Measurements from ENCODE around the gene HSPA2. TPM values are rescaled to one million over a fixed set of nuclear protein-coding genes. Genes with fewer than 3 reads are reported as not detected.

Gene HSPA2
- total and polyA plus RNA-seq, 2 of the 13 experiments (the other 11 are each of a cell fraction or from before 2014, with no cell fraction given) = 0.15 to 0.27 TPM

- TF ChIP-seq, protein P1, sequence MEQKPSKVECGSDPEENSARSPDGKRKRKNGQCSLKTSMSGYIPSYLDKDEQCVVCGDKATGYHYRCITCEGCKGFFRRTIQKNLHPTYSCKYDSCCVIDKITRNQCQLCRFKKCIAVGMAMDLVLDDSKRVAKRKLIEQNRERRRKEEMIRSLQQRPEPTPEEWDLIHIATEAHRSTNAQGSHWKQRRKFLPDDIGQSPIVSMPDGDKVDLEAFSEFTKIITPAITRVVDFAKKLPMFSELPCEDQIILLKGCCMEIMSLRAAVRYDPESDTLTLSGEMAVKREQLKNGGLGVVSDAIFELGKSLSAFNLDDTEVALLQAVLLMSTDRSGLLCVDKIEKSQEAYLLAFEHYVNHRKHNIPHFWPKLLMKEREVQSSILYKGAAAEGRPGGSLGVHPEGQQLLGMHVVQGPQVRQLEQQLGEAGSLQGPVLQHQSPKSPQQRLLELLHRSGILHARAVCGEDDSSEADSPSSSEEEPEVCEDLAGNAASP (CRISPR knock-in tag; IDR thresholded peaks at IDR 0.05; ENCODE audit: borderline replicate concordance) = no peak
- TF ChIP-seq SNAPC4 (CRISPR knock-in tag; IDR thresholded peaks at IDR 0.05) = no peak
- no peak for TF ChIP-seq RNF219 (CRISPR knock-in tag; IDR thresholded peaks at IDR 0.05)
- TF ChIP-seq KAT8 (CRISPR knock-in tag; IDR thresholded peaks at IDR 0.05) = no peak
- TF ChIP-seq ATAD3A (CRISPR knock-in tag; IDR thresholded peaks at IDR 0.05) = no peak
- TF ChIP-seq, protein P2, sequence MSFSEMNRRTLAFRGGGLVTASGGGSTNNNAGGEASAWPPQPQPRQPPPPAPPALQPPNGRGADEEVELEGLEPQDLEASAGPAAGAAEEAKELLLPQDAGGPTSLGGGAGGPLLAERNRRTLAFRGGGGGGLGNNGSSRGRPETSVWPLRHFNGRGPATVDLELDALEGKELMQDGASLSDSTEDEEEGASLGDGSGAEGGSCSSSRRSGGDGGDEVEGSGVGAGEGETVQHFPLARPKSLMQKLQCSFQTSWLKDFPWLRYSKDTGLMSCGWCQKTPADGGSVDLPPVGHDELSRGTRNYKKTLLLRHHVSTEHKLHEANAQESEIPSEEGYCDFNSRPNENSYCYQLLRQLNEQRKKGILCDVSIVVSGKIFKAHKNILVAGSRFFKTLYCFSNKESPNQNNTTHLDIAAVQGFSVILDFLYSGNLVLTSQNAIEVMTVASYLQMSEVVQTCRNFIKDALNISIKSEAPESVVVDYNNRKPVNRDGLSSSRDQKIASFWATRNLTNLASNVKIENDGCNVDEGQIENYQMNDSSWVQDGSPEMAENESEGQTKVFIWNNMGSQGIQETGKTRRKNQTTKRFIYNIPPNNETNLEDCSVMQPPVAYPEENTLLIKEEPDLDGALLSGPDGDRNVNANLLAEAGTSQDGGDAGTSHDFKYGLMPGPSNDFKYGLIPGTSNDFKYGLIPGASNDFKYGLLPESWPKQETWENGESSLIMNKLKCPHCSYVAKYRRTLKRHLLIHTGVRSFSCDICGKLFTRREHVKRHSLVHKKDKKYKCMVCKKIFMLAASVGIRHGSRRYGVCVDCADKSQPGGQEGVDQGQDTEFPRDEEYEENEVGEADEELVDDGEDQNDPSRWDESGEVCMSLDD (CRISPR knock-in tag; IDR thresholded peaks at IDR 0.05; ENCODE audit: borderline replicate concordance) = no peak
- no peak for TF ChIP-seq ZNF878 (CRISPR knock-in tag; IDR thresholded peaks at IDR 0.05)
- TF ChIP-seq DBP (CRISPR knock-in tag; IDR thresholded peaks at IDR 0.05; ENCODE audit: not compliant biosample characterization) = no peak
These were observed 14.0 kb downstream of the HSPA2 start (continued) for GRCh38 chr14:64554556-64554955.
